CD14-positive monocyte (primary cell): ENCODE measurements around the gene UGCG. TPM values are rescaled to one million over a fixed set of nuclear protein-coding genes. Genes with fewer than 3 reads are reported as not detected.

Experiments
- DNase-seq, 3 donors: peaks; one replicate each; pipeline ENCODE4 v3.0.0-alpha.2; 2011 to 2022
- H2AFZ ChIP-seq: 2 replicates; pipeline ENCODE4 v1.6.0; 2012; ENCODE audit warnings: mild to moderate bottlenecking, low read depth, low read length, inconsistent platforms; ENCODE audit not compliant: insufficient read depth, poor library complexity, severe bottlenecking
- H3K27ac ChIP-seq, 2 donors: 1 replicate in 1 of 2; 2 replicates in 1 of 2; pipeline ENCODE4 v1.5.1; 2012 to 2013; ENCODE audit warnings: low read length in 2 of 2, control low read depth in 1 of 2, inconsistent platforms in 1 of 2, low read depth in 1 of 2, mild to moderate bottlenecking in 1 of 2
- H3K27me3 ChIP-seq, 2 donors: one replicate each; pipeline versions ENCODE4 v1.6.0 to v1.6.1; 2011 to 2013; ENCODE audit warnings: low read length in 2 of 2; ENCODE audit not compliant: control insufficient read depth in 2 of 2, insufficient read depth in 2 of 2
- H3K36me3 ChIP-seq, 2 donors: replicated peaks in 1 of 2; 1 replicate in 1 of 2; 2 replicates in 1 of 2; pipeline versions ENCODE4 v1.5.1 to v1.6.1; 2012 to 2013; ENCODE audit warnings: low read length in 2 of 2, control low read depth in 1 of 2, inconsistent platforms in 1 of 2, mild to moderate bottlenecking in 1 of 2; ENCODE audit not compliant: insufficient read depth in 2 of 2, control insufficient read depth in 1 of 2
- H3K4me1 ChIP-seq, 2 donors: 1 replicate in 1 of 2; 2 replicates in 1 of 2; pipeline versions ENCODE4 v1.5.1 to v1.6.1; 2012 to 2013; ENCODE audit warnings: low read length in 2 of 2, control low read depth in 1 of 2, inconsistent platforms in 1 of 2, mild to moderate bottlenecking in 1 of 2, moderate library complexity in 1 of 2; ENCODE audit not compliant: insufficient read depth in 2 of 2, control insufficient read depth in 1 of 2
- H3K4me2 ChIP-seq: replicated peaks from 2 replicates; pipeline ENCODE3; 2012; ENCODE audit warnings: low read length, moderate library complexity, mild to moderate bottlenecking; ENCODE audit not compliant: poor library complexity, severe bottlenecking; ENCODE audit errors: extremely low read depth
- H3K4me3 ChIP-seq, 3 experiments: fragments of 200-600 bp in 1 of 3; sonication (generic) in 1 of 3; replicated peaks in 1 of 3; 1 replicate in 2 of 3; 2 replicates in 1 of 3; pipeline ENCODE4 v1.5.1; 2011 to 2013; ENCODE audit warnings: low read length in 3 of 3, mild to moderate bottlenecking in 3 of 3, control low read depth in 2 of 3, low read depth in 2 of 3, inconsistent platforms in 1 of 3, moderate library complexity in 1 of 3
- H3K79me2 ChIP-seq: 2 replicates; pipeline ENCODE4 v1.6.0; 2012; ENCODE audit warnings: mild to moderate bottlenecking, control low read depth, inconsistent platforms, low read length, moderate library complexity; ENCODE audit not compliant: insufficient read depth
- H3K9ac ChIP-seq: 2 replicates; pipeline ENCODE4 v1.6.0; 2017; ENCODE audit warnings: low read length, mild to moderate bottlenecking; ENCODE audit not compliant: insufficient read depth, poor library complexity, severe bottlenecking
- H3K9me3 ChIP-seq, 2 donors: replicated peaks in 1 of 2; 1 replicate in 1 of 2; 2 replicates in 1 of 2; pipeline versions ENCODE4 v1.5.1 to v1.6.1; 2012 to 2013; ENCODE audit warnings: low read length in 2 of 2, control low read depth in 1 of 2; ENCODE audit not compliant: control insufficient read depth in 1 of 2, insufficient read depth in 1 of 2
- H4K20me1 ChIP-seq: 2 replicates; pipeline ENCODE4 v1.6.0; 2012; ENCODE audit warnings: mild to moderate bottlenecking, low read length, control low read depth, moderate library complexity; ENCODE audit not compliant: insufficient read depth
- H3K27ac Mint-ChIP-seq, 7 donors: one replicate each; pipeline ENCODE4 v1.8.0; 2020; ENCODE audit warnings: mild to moderate bottlenecking in 7 of 7, mixed read lengths in 7 of 7, moderate library complexity in 6 of 7, inconsistent platforms in 2 of 7
- H3K27me3 Mint-ChIP-seq, 3 donors: one replicate each; pipeline ENCODE4 v1.8.0; 2021 to 2022; ENCODE audit warnings: low read depth in 3 of 3, mild to moderate bottlenecking in 3 of 3, mixed read lengths in 3 of 3, moderate library complexity in 3 of 3, inconsistent platforms in 1 of 3
- H3K36me3 Mint-ChIP-seq, 2 donors: one replicate each; pipeline ENCODE4 v1.8.0; 2020; ENCODE audit warnings: mixed read lengths in 2 of 2, inconsistent platforms in 1 of 2, mild to moderate bottlenecking in 1 of 2
- H3K4me1 Mint-ChIP-seq: one replicate; pipeline ENCODE4 v1.8.0; 2020; ENCODE audit warnings: mild to moderate bottlenecking, mixed read lengths
- H3K4me3 Mint-ChIP-seq, 2 donors: one replicate each; pipeline ENCODE4 v1.8.0; 2020; ENCODE audit warnings: mild to moderate bottlenecking in 2 of 2, mixed read lengths in 2 of 2, moderate library complexity in 1 of 2
- H3K9me3 Mint-ChIP-seq, 7 donors: one replicate each; pipeline ENCODE4 v1.8.0; 2020 to 2022; ENCODE audit warnings: mixed read lengths in 7 of 7, mild to moderate bottlenecking in 6 of 7, moderate library complexity in 6 of 7, inconsistent platforms in 2 of 7
- WGBS: methylation state at CpG from one replicate; pipeline ENCODE4 v1.1.5; 2013; ENCODE audit warnings: missing lambda C conversion rate; ENCODE audit not compliant: insufficient coverage; 5-methylcytosine and 5-hydroxymethylcytosine counted together
- intact Hi-C, 2 donors: fragments of 100-400 bp; cut with micrococcal nuclease; formaldehyde crosslinking; loops; one replicate each; pipeline versions ENCODE4 v1.15.0 to v1.15.1; 2023
- polyA plus RNA-seq, 3 donors: library from polyadenylated mRNA; depleted of rRNA in 1 of 3; unstranded in 2 of 3; stranded (reverse) in 1 of 3; fragments of 300-500 nt in 2 of 3; fragments of >200 nt in 1 of 3; fragmentation: Illumina TruSeq in 2 of 3; gene quantifications; 1 replicate in 2 of 3; 2 replicates in 1 of 3; pipeline ENCODE4 v1.2.3, GENCODE V29; 2012 to 2021
- TF ChIP-seq, protein P1 (sequence below): fragments of 200-600 bp; IDR thresholded peaks from one replicate; pipeline ENCODE4 v1.8.0; 2022; ENCODE audit warnings: antibody characterized with exemption, mild to moderate bottlenecking

UGCG gene
- polyA plus RNA-seq, 3 donors: 2.7 to 7.9 (median 4.1) TPM

DNA sequence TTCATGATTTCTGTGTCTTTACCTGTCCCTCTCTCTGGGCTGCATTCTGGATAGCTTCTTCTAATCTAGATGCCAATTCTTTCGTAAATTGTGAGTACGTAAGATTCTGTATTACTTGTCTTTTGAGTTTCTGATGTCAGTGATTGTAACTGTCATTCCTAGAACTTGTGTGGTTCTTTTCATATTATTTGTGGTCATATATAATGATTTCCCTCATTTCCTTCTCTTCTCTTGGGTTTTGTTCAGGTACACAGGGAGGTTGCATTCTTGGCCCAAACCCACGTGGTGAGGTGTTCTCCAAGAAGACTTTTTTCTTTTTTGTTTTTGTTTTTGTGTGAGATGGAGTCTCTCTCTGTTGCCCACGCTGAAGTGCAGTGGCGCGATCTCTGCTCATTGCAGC lies 13.8 kb downstream of the UGCG start:
- intact Hi-C loops: no loop called here
- TF ChIP-seq, protein P1, sequence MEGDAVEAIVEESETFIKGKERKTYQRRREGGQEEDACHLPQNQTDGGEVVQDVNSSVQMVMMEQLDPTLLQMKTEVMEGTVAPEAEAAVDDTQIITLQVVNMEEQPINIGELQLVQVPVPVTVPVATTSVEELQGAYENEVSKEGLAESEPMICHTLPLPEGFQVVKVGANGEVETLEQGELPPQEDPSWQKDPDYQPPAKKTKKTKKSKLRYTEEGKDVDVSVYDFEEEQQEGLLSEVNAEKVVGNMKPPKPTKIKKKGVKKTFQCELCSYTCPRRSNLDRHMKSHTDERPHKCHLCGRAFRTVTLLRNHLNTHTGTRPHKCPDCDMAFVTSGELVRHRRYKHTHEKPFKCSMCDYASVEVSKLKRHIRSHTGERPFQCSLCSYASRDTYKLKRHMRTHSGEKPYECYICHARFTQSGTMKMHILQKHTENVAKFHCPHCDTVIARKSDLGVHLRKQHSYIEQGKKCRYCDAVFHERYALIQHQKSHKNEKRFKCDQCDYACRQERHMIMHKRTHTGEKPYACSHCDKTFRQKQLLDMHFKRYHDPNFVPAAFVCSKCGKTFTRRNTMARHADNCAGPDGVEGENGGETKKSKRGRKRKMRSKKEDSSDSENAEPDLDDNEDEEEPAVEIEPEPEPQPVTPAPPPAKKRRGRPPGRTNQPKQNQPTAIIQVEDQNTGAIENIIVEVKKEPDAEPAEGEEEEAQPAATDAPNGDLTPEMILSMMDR: no peak
- Mint-ChIP-seq H3K4me1 (peaks cover 26% of the 10 kb centered on the region), H3K27me3 (peaks cover 0 to 2% (median 1%) of the 10 kb centered on the region in 3 donors), H3K27ac (no peak overlapping the region), H3K36me3 (peaks cover 2 to 11% of the 10 kb centered on the region in 2 donors), H3K9me3 (no peaks in the 10 kb centered on the region), H3K4me3 (no peak overlapping the region)
- 100% methylated on average over 3 of the region's 6 CpGs for WGBS
- no peak overlapping the region for H3K9ac ChIP-seq
- no peaks in the 10 kb centered on the region for H3K27me3 ChIP-seq
- no peaks in the 10 kb centered on the region for H3K9me3 ChIP-seq
- H3K36me3 ChIP-seq: peaks cover 0 to 5% of the 10 kb centered on the region in 2 donors
- H3K4me1 ChIP-seq: peaks cover 0 to 11% of the 10 kb centered on the region in 2 donors
- H3K4me2 ChIP-seq: no peak overlapping the region
- H4K20me1 ChIP-seq: peaks cover 95% of the 10 kb centered on the region
- H3K79me2 ChIP-seq: peaks cover 60% of the 10 kb centered on the region
- H3K4me3 ChIP-seq: no peak overlapping the region
- no peak for DNase-seq
- H2AFZ ChIP-seq: no peak overlapping the region
- H3K27ac ChIP-seq: no peak overlapping the region

DNA sequence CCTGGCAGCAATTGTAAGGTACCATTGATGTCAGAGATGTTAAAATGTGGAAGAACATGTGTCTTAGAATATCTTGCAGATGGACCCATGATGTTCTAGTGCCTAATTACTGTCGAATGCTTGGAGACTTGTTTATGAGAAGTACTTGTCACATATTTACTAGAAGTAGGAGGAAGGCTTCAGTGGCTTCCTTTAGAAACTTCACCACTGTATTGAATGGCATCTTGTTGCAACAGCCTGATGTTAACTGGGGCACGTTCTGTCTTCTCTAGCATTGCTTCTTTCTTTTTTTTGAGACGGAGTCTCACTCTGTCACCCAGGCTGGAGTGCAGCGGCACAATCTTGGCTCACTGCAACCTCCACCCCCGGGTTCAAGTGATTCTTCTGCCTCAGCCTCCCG lies 16.5 kb downstream of the UGCG start:
- Mint-ChIP-seq H3K27ac (peak overlapping the region in 1 of 7 donors; percentile 72), H3K9me3 (no peaks in the 10 kb centered on the region), H3K36me3 (peaks cover 13 to 25% of the 10 kb centered on the region in 2 donors), H3K4me3 (no peak overlapping the region), H3K4me1 (peaks cover 26% of the 10 kb centered on the region), H3K27me3 (peaks cover 0 to 1% (median 0%) of the 10 kb centered on the region in 3 donors)
- no peak for DNase-seq
- Histone ChIP-seq H3K4me2 (no peak overlapping the region), H3K4me3 (no peak overlapping the region), H3K27ac (no peak overlapping the region), H3K9me3 (no peaks in the 10 kb centered on the region), H4K20me1 (peaks cover 70% of the 10 kb centered on the region), H3K79me2 (peaks cover 37% of the 10 kb centered on the region), H3K27me3 (no peaks in the 10 kb centered on the region), H2AFZ (no peak overlapping the region), H3K36me3 (peaks cover 0 to 18% of the 10 kb centered on the region in 2 donors), H3K9ac (no peak overlapping the region), H3K4me1 (peaks cover 0 to 11% of the 10 kb centered on the region in 2 donors)
- intact Hi-C loops: no loop called here
- 85% methylated on average over 3 of the region's 6 CpGs for WGBS
- TF ChIP-seq, protein P1: no peak
